Upper lobe of left lung (tissue), 6 donors: ENCODE data around the gene DICER1. TPM values are rescaled to one million over a fixed set of nuclear protein-coding genes. Genes with fewer than 3 reads are reported as not detected.
"Not testable (repeated sequence)": the region's sequence is repeated elsewhere in the genome, so short reads cannot be mapped to it uniquely, and the experiment has no call there.

Experiments used
- ATAC-seq, 2 donors: fragments of 200-7000 bp; cut with Tn5 transposase; one replicate each; pipeline ENCODE4 v1.9.1; 2022; ENCODE audit warnings: mild to moderate bottlenecking in 2 of 2, moderate library complexity in 2 of 2; ENCODE audit not compliant: low FRiP score in 2 of 2
- DNase-seq, 2 donors: peaks; one replicate each; pipeline ENCODE4 v3.0.0-alpha.2; 2019 to 2020
- H3K27ac ChIP-seq, 4 donors: fragments of 200-600 bp; sonication (generic); one replicate each; pipeline ENCODE4 v1.5.1; 2016 to 2019
- H3K27me3 ChIP-seq, 4 donors: fragments of 200-600 bp; sonication (generic); one replicate each; pipeline ENCODE4 v1.5.1; 2017 to 2019
- H3K36me3 ChIP-seq, 4 donors: fragments of 200-600 bp; sonication (generic); one replicate each; pipeline ENCODE4 v1.5.1; 2016 to 2019
- H3K4me1 ChIP-seq, 4 donors: fragments of 200-600 bp; sonication (generic); one replicate each; pipeline ENCODE4 v1.5.1; 2018 to 2019
- H3K4me3 ChIP-seq, 4 donors: fragments of 200-600 bp; sonication (generic); one replicate each; pipeline ENCODE4 v1.5.1; 2017 to 2019; ENCODE audit warnings: mild to moderate bottlenecking in 2 of 4, moderate library complexity in 1 of 4
- H3K9me3 ChIP-seq, 4 donors: fragments of 200-600 bp; sonication (generic); one replicate each; pipeline ENCODE4 v1.5.1; 2018 to 2019
- EP300 ChIP-seq, 4 donors: sonication (generic); formaldehyde crosslinking; IDR thresholded peaks; one replicate each; pipeline ENCODE4 v1.5.1; 2017; ENCODE audit warnings: antibody characterized with exemption in 4 of 4, control low read depth in 2 of 4
- POLR2A ChIP-seq, 4 donors: fragments of 450-650 bp; IDR thresholded peaks; one replicate each; pipeline ENCODE4 v1.5.1; 2016 to 2017; ENCODE audit warnings: antibody characterized with exemption in 4 of 4, mild to moderate bottlenecking in 2 of 4
- POLR2AphosphoS5 ChIP-seq, 2 donors: sonication (generic); formaldehyde crosslinking; IDR thresholded peaks; one replicate each; pipeline ENCODE4 v1.5.1; 2017; ENCODE audit warnings: antibody characterized with exemption in 2 of 2
- WGBS, 2 donors: methylation state at CpG; one replicate each; pipeline ENCODE4 v1.1.5; 2017 to 2018; 5-methylcytosine and 5-hydroxymethylcytosine counted together
- total RNA-seq, 6 donors: library from RNA; depleted of rRNA in 4 of 6; stranded (reverse); fragments of >200 nt in 4 of 6; gene quantifications; one replicate each; pipeline versions ENCODE4 v1.1.0 to v1.2.1, GENCODE V29; 2016 to 2021
- TF ChIP-seq, protein P1 (sequence below), 6 experiments: fragments of 450-650 bp in 4 of 6; fragments of 200-600 bp in 2 of 6; sonication (generic) in 2 of 6; IDR thresholded peaks; one replicate each; pipeline ENCODE4 v1.5.1; 2016 to 2019; ENCODE audit warnings: antibody characterized with exemption in 6 of 6
- donor health status: DM: no; HTN: no; CAD: no; lungs with moderate emphysema.
- donor health status: DM: no; HTN: yes; CAD: no; lungs with severe emphysema.

The DICER1 gene
- total RNA-seq, 6 donors from 2014 or later: 57.7 to 106 (median 75.1) TPM

DNA sequence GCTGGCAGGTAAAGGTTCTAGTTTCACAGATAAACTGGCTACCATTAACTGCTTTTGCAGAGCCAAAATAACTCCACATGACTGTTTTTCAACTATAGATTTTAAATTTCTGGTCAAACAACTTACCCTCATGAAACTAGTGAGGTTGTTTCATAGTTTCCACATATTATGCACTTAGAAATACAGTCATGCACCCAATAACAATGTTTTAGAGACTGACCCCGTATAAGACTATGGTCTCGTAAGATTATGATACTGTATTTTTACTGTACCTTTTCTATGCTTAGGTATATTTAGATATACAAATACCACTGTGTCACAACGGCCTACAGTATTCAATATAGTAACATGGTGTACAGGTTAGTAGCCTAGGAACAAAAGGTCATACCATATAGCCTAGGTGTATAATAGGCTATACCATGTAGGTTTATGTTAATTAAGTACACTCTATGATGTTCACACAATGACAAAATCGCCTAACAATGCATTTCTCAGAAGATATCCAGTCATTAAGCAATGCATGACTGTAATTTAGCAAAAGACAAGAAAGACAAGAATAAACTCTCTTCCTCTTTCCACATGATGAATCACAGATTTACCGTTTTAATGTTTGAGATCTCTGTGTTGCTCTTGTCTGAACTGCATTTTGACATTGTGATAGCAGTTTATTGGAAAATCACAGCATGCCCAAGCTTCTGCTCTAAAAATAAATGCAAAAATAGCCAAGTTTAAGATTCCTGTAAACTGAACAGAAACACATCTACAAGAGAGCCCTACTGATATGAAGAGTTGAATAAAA lies 17.1 kb downstream of the DICER1 start:
- TF ChIP-seq POLR2AphosphoS5 (IDR thresholded peaks at IDR 0.05): peak in 1 of 2 donors; percentile 76
- TF ChIP-seq POLR2A (IDR thresholded peaks at IDR 0.05): no peak
- TF ChIP-seq, protein P1, sequence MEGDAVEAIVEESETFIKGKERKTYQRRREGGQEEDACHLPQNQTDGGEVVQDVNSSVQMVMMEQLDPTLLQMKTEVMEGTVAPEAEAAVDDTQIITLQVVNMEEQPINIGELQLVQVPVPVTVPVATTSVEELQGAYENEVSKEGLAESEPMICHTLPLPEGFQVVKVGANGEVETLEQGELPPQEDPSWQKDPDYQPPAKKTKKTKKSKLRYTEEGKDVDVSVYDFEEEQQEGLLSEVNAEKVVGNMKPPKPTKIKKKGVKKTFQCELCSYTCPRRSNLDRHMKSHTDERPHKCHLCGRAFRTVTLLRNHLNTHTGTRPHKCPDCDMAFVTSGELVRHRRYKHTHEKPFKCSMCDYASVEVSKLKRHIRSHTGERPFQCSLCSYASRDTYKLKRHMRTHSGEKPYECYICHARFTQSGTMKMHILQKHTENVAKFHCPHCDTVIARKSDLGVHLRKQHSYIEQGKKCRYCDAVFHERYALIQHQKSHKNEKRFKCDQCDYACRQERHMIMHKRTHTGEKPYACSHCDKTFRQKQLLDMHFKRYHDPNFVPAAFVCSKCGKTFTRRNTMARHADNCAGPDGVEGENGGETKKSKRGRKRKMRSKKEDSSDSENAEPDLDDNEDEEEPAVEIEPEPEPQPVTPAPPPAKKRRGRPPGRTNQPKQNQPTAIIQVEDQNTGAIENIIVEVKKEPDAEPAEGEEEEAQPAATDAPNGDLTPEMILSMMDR (IDR thresholded peaks at IDR 0.05): no peak
- peak in 1 of 4 donors; percentile 46 for TF ChIP-seq EP300 (IDR thresholded peaks at IDR 0.05)
- peaks cover 39 to 55% (median 45%) of the 10 kb centered on the region in 4 donors for H3K4me1 ChIP-seq
- 69 to 78% methylated on average over 5 of the region's 5 CpGs for WGBS, 2 donors
- DNase-seq (no peak), ATAC-seq (peak in 1 of 2 donors; percentile 45)
- peak overlapping the region in 3 of 4 donors; percentile 22 to 38 (median 24) for H3K27ac ChIP-seq
- no peak overlapping the region for H3K4me3 ChIP-seq
- H3K9me3 ChIP-seq: peaks cover 0 to 10% (median 2%) of the 10 kb centered on the region in 4 donors
- H3K36me3 ChIP-seq: peaks cover 0 to 2% (median 0%) of the 10 kb centered on the region in 4 donors
- no peaks in the 10 kb centered on the region for H3K27me3 ChIP-seq

DNA sequence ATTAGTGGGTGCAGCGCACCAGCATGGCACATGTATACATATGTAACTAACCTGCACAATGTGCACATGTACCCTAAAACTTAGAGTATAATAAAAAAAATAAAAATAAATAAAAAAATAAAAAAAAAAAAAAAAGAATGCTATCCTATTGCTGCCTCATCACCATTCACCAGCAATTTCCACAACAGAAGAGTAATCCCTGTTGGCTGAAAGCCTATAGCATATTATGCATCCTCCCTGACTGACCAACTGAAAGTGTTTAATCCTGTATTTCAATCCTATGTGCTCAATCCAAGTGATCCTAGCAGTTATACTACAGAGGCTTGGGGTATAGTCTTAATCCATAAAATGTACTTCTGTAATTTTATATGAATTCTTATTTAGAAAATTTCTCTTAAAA lies 18.5 kb downstream of the DICER1 start:
- Histone ChIP-seq H3K27me3 (no peaks in the 10 kb centered on the region), H3K4me1 (peaks cover 44 to 60% (median 54%) of the 10 kb centered on the region in 4 donors), H3K9me3 (no peaks in the 10 kb centered on the region), H3K4me3 (no peak overlapping the region), H3K27ac (no peak overlapping the region), H3K36me3 (peaks cover 0 to 2% (median 0%) of the 10 kb centered on the region in 4 donors)
- TF ChIP-seq, protein P1 (IDR thresholded peaks at IDR 0.05): no peak
- TF ChIP-seq POLR2AphosphoS5 (IDR thresholded peaks at IDR 0.05): no peak
- no peak for TF ChIP-seq EP300 (IDR thresholded peaks at IDR 0.05)
- TF ChIP-seq POLR2A (IDR thresholded peaks at IDR 0.05): no peak
- DNase-seq (no peak), ATAC-seq (no peak)
- WGBS, 2 donors: 100% methylated on average over 1 of the region's 1 CpG; no CpG with 5 or more reads in 1 of the 2 donors

DNA sequence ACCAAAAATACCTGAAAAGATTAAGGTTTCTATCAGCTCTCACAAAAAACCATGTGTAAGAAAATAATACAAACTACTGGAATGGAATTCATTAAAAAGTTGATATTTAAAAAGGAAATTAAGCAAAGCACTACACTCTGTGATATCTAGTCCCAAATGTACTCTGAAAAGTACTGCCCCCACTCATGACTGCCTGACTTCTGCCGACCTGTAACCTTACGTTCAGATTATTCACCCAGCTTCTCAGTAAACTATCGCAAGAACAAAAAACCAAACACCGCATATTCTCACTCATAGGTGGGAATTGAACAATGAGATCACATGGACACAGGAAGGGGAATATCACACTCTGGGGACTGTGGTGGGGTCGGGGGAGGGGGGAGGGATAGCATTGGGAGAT lies 18.9 kb downstream of the DICER1 start:
- WGBS, 2 donors: 74 to 83% methylated on average over 4 to 5 of the region's 5 CpGs
- peak overlapping the region in 2 of 4 donors; percentile 67 for H3K27ac ChIP-seq
- not testable (repeated sequence) for H3K4me3 ChIP-seq, ATAC-seq, H3K27me3 ChIP-seq, DNase-seq, H3K9me3 ChIP-seq, H3K36me3 ChIP-seq
- H3K4me1 ChIP-seq: peaks cover 40 to 59% (median 54%) of the 10 kb centered on the region in 4 donors

DNA sequence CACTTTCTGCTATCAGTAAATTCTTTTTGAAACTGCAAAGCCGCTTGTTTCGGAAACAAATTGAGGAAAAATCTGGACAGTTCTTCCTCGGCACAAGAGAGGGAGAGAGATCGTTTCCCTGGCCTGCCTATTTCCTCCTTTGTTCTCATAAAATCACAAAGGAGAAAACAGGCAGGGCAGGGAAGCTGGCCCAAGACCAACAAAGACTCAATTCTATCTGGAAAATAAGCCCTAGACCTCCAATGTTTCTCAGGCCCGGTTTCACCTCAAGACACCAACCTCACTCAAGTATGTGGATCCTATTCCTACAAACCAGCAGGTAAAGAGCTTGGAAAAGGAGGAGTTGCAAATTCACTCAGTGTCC lies 19.5 kb downstream of the DICER1 start:
- 36 to 59% methylated on average over 5 of the region's 5 CpGs for WGBS, 2 donors
- peaks cover 34 to 54% (median 53%) of the 10 kb centered on the region in 4 donors for H3K4me1 ChIP-seq
- H3K9me3 ChIP-seq: no peaks in the 10 kb centered on the region
- peaks cover 0 to 5% (median 2%) of the 10 kb centered on the region in 4 donors for H3K36me3 ChIP-seq
- H3K27me3 ChIP-seq: no peaks in the 10 kb centered on the region
- DNase-seq (no peak), ATAC-seq (no peak)
- TF ChIP-seq POLR2AphosphoS5 (IDR thresholded peaks at IDR 0.05) (no peak), POLR2A (IDR thresholded peaks at IDR 0.05) (no peak), EP300 (IDR thresholded peaks at IDR 0.05) (no peak)
- TF ChIP-seq, protein P1 (IDR thresholded peaks at IDR 0.05): no peak
- H3K4me3 ChIP-seq: no peak overlapping the region
- H3K27ac ChIP-seq: peak overlapping the region; percentile 27 to 67 (median 53)

DNA sequence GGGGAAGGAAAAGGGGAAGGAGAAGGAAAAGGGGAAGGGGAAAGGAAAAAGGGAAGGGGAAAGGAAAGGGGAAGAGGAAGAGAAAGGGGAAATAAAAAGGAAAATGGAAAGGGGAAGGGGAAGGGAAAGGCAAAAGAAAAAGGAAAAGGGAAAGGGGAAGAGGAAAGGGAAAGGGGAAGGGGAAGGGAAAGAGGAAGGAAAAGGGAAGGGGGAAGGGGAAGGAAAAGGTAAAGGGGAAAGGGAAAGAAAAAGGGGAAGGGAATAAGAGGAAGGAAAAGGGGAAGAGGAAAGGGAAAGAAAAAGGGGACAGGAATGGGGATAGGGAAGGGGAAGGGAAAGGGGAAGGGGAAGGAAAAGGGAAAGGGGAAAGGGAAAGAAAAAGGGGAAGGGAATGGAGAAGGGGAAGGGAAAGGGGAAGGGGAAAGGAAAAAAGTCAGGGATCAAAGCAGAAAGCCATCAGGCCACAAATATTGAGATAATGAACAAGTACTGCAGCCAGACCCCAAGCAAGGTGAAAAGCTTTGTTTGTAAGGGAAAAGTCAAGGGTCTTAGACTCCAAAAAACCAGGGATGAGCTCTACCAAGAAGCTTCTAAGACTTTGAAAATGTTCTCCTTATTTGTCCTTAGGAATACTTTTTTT lies 20.0 kb downstream of the DICER1 start:
- peak overlapping the region; percentile 27 to 67 (median 53) for H3K27ac ChIP-seq
- ATAC-seq: no peak
- H3K36me3 ChIP-seq: peaks cover 0 to 10% (median 4%) of the 10 kb centered on the region in 4 donors
- DNase-seq: no peak
- H3K27me3 ChIP-seq: no peaks in the 10 kb centered on the region
- no peaks in the 10 kb centered on the region for H3K9me3 ChIP-seq
- peaks cover 34 to 54% (median 52%) of the 10 kb centered on the region in 4 donors for H3K4me1 ChIP-seq
- no peak overlapping the region for H3K4me3 ChIP-seq
- TF ChIP-seq EP300 (IDR thresholded peaks at IDR 0.05): no peak
